Fibroblast of lung (primary cell): ENCODE results near the gene MYBPH. TPM values are rescaled to one million over a fixed set of nuclear protein-coding genes. Genes with fewer than 3 reads are reported as not detected.
A peak's percentile ranks its signal among the peaks of the same experiment; 100 is the strongest.

Experiments used
- DNase-seq, 2 donors: peaks; one replicate each; pipeline versions ENCODE4 v3.0.0 to v3.0.0-alpha.2; 2010; ENCODE audit warnings: low read depth in 2 of 2
- H2AFZ ChIP-seq: 2 replicates; pipeline ENCODE4 v1.5.1; 2012; ENCODE audit warnings: low read length, control low read depth, inconsistent platforms
- H3K27ac ChIP-seq: 2 replicates; pipeline ENCODE4 v1.5.1; 2011; ENCODE audit warnings: low read length, control low read depth; ENCODE audit not compliant: insufficient read depth
- H3K27me3 ChIP-seq: 2 replicates; pipeline ENCODE4 v1.5.1; 2011; ENCODE audit warnings: mild to moderate bottlenecking, low read length; ENCODE audit not compliant: control insufficient read depth, insufficient read depth
- H3K36me3 ChIP-seq: 2 replicates; pipeline ENCODE4 v1.5.1; 2011; ENCODE audit warnings: low read length; ENCODE audit not compliant: control insufficient read depth, insufficient read depth
- H3K4me1 ChIP-seq: 2 replicates; pipeline ENCODE4 v1.5.1; 2011; ENCODE audit warnings: low read length; ENCODE audit not compliant: control insufficient read depth, insufficient read depth; ENCODE audit errors: extremely low read depth
- H3K4me2 ChIP-seq: 2 replicates; pipeline ENCODE4 v1.5.1; 2011; ENCODE audit warnings: low read length, control low read depth; ENCODE audit not compliant: insufficient read depth; ENCODE audit errors: extremely low read depth
- H3K4me3 ChIP-seq, 4 experiments: fragments of 200-600 bp in 1 of 4; sonication (generic) in 1 of 4; replicated peaks in 1 of 4; 2 replicates each; pipeline ENCODE4 v1.5.1; 2011 to 2016; ENCODE audit warnings: low read length in 4 of 4, low read depth in 3 of 4, mild to moderate bottlenecking in 3 of 4, control low read depth in 2 of 4, inconsistent platforms in 1 of 4, mixed read lengths in 1 of 4; ENCODE audit not compliant: insufficient read depth in 1 of 4; ENCODE audit errors: control extremely low read depth in 1 of 4
- H3K79me2 ChIP-seq: 2 replicates; pipeline ENCODE4 v1.5.1; 2012; ENCODE audit warnings: mild to moderate bottlenecking, low read length, inconsistent platforms; ENCODE audit not compliant: control insufficient read depth, insufficient read depth
- H3K9ac ChIP-seq: 2 replicates; pipeline ENCODE4 v1.5.1; 2011; ENCODE audit warnings: mild to moderate bottlenecking, low read length, control low read depth; ENCODE audit not compliant: insufficient read depth
- H3K9me3 ChIP-seq: 2 replicates; pipeline ENCODE4 v1.5.1; 2012; ENCODE audit warnings: low read depth, low read length; ENCODE audit not compliant: control insufficient read depth, insufficient read depth
- H4K20me1 ChIP-seq: 2 replicates; pipeline ENCODE4 v1.5.1; 2011; ENCODE audit warnings: low read length; ENCODE audit not compliant: control insufficient read depth, insufficient read depth; ENCODE audit errors: extremely low read depth
- CTCF ChIP-seq, 2 donors: IDR thresholded peaks in 1 of 2; conservative IDR thresholded peaks in 1 of 2; 1 replicate in 1 of 2; 2 replicates in 1 of 2; pipeline ENCODE4 v1.5.1; 2011 to 2012; ENCODE audit warnings: low read length in 2 of 2, control low read depth in 1 of 2, inconsistent platforms in 1 of 2, low read depth in 1 of 2, mild to moderate bottlenecking in 1 of 2
- EZH2 ChIP-seq: IDR thresholded peaks from 2 replicates; pipeline ENCODE4 v1.5.1; 2012; ENCODE audit warnings: low read length, control low read depth, mild to moderate bottlenecking; ENCODE audit errors: missing control alignments
- polyA plus RNA-seq, 2 donors: library from polyadenylated mRNA; depleted of rRNA in 1 of 2; stranded (reverse) in 1 of 2; unstranded in 1 of 2; fragments of >200 nt; gene quantifications; 2 replicates each; pipeline ENCODE4 v1.2.1, GENCODE V29; 2011 to 2012; ENCODE audit warnings: missing spikeins in 1 of 2
- total RNA-seq: library from RNA; depleted of rRNA; stranded (reverse); fragments of >200 nt; gene quantifications from 2 replicates; pipeline ENCODE4 v1.2.1, GENCODE V29; 2014

Gene MYBPH
- total and polyA plus RNA-seq, 2 donors (not counting 1 experiment from before 2014, with no cell fraction given), result 0.17 to 5.5 TPM

DNA sequence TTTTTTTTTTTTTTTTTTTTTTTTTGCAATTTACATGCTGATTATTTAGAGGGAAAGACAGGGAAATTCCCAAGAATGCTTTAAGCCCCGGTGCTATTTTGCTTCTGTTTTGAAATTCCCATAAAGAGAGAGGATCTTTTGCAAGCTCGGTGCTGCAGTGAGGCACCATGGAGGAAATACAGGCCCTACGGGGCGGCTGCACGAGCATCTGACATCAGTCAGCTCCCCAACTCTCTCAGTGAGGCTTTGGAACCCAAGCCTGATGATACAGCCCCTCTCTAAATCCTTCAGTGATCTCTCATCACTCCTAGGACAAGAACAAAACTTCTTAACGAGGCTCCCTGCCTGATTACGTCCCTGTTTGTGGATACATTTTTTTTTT is 11.7 kb upstream of the MYBPH start:
- no peaks in the 10 kb centered on the region for H3K36me3 ChIP-seq
- no peak overlapping the region for H2AFZ ChIP-seq
- H4K20me1 ChIP-seq, result no peaks in the 10 kb centered on the region
- no peak overlapping the region for H3K4me3 ChIP-seq
- no peaks in the 10 kb centered on the region for H3K79me2 ChIP-seq
- H3K27ac ChIP-seq, result no peak overlapping the region
- no peak overlapping the region for H3K4me2 ChIP-seq
- DNase-seq, result no peak
- TF ChIP-seq CTCF (conservative IDR thresholded peaks at IDR 0.05 in 1 of 2, IDR thresholded peaks at IDR 0.05 in 1 of 2; ENCODE audit: low read depth in 1 of 2, low read length in 2 of 2), result no peak
- TF ChIP-seq EZH2, result no peak
- no peaks in the 10 kb centered on the region for H3K4me1 ChIP-seq
- H3K9me3 ChIP-seq, result no peaks in the 10 kb centered on the region
- no peaks in the 10 kb centered on the region for H3K27me3 ChIP-seq
- H3K9ac ChIP-seq, result no peak overlapping the region

GRCh38 chr1:203186446-203187303 is 11.0 kb upstream of the MYBPH start, which contains the start of gene CHI3L1:
Gene CHI3L1, minus strand, starts transcription at chr1:203186704. Its CDS starts 81 bp downstream, at chr1:203186623.
- peak in 1 of 2 donors; percentile 13 for DNase-seq
- Histone ChIP-seq H3K9me3 (no peaks in the 10 kb centered on the region), H3K79me2 (no peaks in the 10 kb centered on the region), H3K27ac (no peak within 1 kb of the TSS), H3K4me2 (no peak within 1 kb of the TSS), H2AFZ (no peak within 1 kb of the TSS), H3K4me1 (no peaks in the 10 kb centered on the region), H3K9ac (no peak within 1 kb of the TSS), H3K36me3 (no peaks in the 10 kb centered on the region), H4K20me1 (no peaks in the 10 kb centered on the region), H3K4me3 (no peak within 1 kb of the TSS), H3K27me3 (no peaks in the 10 kb centered on the region)
- no peak for TF ChIP-seq CTCF (conservative IDR thresholded peaks at IDR 0.05 in 1 of 2, IDR thresholded peaks at IDR 0.05 in 1 of 2; ENCODE audit: low read depth in 1 of 2, low read length in 2 of 2)
- no peak for TF ChIP-seq EZH2

- Histone ChIP-seq H3K9me3 (no peaks in the 10 kb centered on the region), H3K27me3 (no peaks in the 10 kb centered on the region), H3K9ac (no peak overlapping the region), H4K20me1 (no peaks in the 10 kb centered on the region), H3K4me2 (no peak overlapping the region), H3K4me1 (no peaks in the 10 kb centered on the region), H3K4me3 (no peak overlapping the region), H2AFZ (no peak overlapping the region), H3K79me2 (no peaks in the 10 kb centered on the region), H3K36me3 (no peaks in the 10 kb centered on the region), H3K27ac (no peak overlapping the region)
- DNase-seq, result no peak
- TF ChIP-seq CTCF (conservative IDR thresholded peaks at IDR 0.05 in 1 of 2, IDR thresholded peaks at IDR 0.05 in 1 of 2; ENCODE audit: low read depth in 1 of 2, low read length in 2 of 2) (no peak), EZH2 (no peak)
These were observed 10.4 kb upstream of the MYBPH start for GRCh38 chr1:203186091-203186445.
